Stomach (tissue), 9 donors: ENCODE results near the gene PRKCSH. TPM values are rescaled to one million over a fixed set of nuclear protein-coding genes. Genes with fewer than 3 reads are reported as not detected.

Experiments used
- DNase-seq, 2 donors: peaks; one replicate each; pipeline versions ENCODE4 v3.0.0 to v3.0.0-alpha.2; 2013 to 2019
- H3K27ac ChIP-seq, 5 donors: fragments of 200-600 bp in 4 of 5; sonication (generic) in 4 of 5; one replicate each; pipeline ENCODE4 v1.5.1; 2013 to 2019; ENCODE audit warnings: mild to moderate bottlenecking in 1 of 5, moderate library complexity in 1 of 5
- H3K27me3 ChIP-seq, 3 donors: fragments of 200-600 bp; sonication (generic); one replicate each; pipeline ENCODE4 v1.5.1; 2017 to 2019; ENCODE audit warnings: mixed run types in 1 of 3
- H3K36me3 ChIP-seq, 4 donors: fragments of 200-600 bp; sonication (generic); 1 replicate in 3 of 4; 2 replicates in 1 of 4; pipeline ENCODE4 v1.5.1; 2016 to 2019
- H3K4me1 ChIP-seq, 4 donors: fragments of 200-600 bp; sonication (generic); one replicate each; pipeline ENCODE4 v1.5.1; 2016 to 2019
- H3K4me3 ChIP-seq, 4 donors: fragments of 200-600 bp; sonication (generic) in 3 of 4; one replicate each; pipeline ENCODE4 v1.5.1; 2016 to 2019; ENCODE audit warnings: mild to moderate bottlenecking in 1 of 4
- H3K9me3 ChIP-seq, 4 donors: fragments of 200-600 bp; sonication (generic); one replicate each; pipeline ENCODE4 v1.5.1; 2016 to 2019
- EP300 ChIP-seq: sonication (generic); formaldehyde crosslinking; IDR thresholded peaks from one replicate; pipeline ENCODE4 v1.6.1; 2017; ENCODE audit warnings: antibody characterized with exemption
- POLR2A ChIP-seq, 4 donors: fragments of 450-650 bp; IDR thresholded peaks; one replicate each; pipeline ENCODE4 v1.6.1; 2016; ENCODE audit warnings: antibody characterized with exemption in 4 of 4, control low read depth in 2 of 4, mild to moderate bottlenecking in 1 of 4, moderate library complexity in 1 of 4
- POLR2AphosphoS5 ChIP-seq, 3 donors: sonication (generic); formaldehyde crosslinking; IDR thresholded peaks; one replicate each; pipeline ENCODE4 v1.6.1; 2016; ENCODE audit warnings: antibody characterized with exemption in 3 of 3
- WGBS, 5 donors: extraction: QIAGEN DNeasy Blood & Tissue Kit in 3 of 5; methylation state at CpG; one replicate each; pipeline versions ENCODE4 v1.1.5 to v1.1.7; 2013 to 2018; 5-methylcytosine and 5-hydroxymethylcytosine counted together
- intact Hi-C: fragments of 100-400 bp; cut with DNase I; formaldehyde crosslinking; loops from one replicate; pipeline ENCODE4 v1.15.1; 2023; ENCODE audit warnings: low total_unique reads
- polyA plus RNA-seq, 3 donors: library from polyadenylated mRNA; stranded (reverse); fragments of 200-250 nt; gene quantifications; one replicate each; pipeline ENCODE4 v1.2.3, GENCODE V29; 2013
- total RNA-seq, 5 donors: library from RNA; depleted of rRNA; stranded (reverse); fragments of >200 nt; gene quantifications; one replicate each; pipeline versions ENCODE4 v1.1.0 to v1.2.3, GENCODE V29; 2014 to 2016
- TF ChIP-seq, protein P1 (sequence below), 7 experiments: fragments of 450-650 bp in 4 of 7; fragments of 200-600 bp in 3 of 7; sonication (generic) in 3 of 7; IDR thresholded peaks; one replicate each; pipeline ENCODE4 v1.5.1; 2016 to 2019; ENCODE audit warnings: antibody characterized with exemption in 7 of 7, control low read depth in 2 of 7, mild to moderate bottlenecking in 1 of 7
- donor health status: healthy with polysubstance abuse.
- donor health status: Bipolar disorder and iron deficiency.
- donor health status: healthy.

The PRKCSH gene
- total and polyA plus RNA-seq, 8 donors: 30.3 to 221 (median 112) TPM

DNA sequence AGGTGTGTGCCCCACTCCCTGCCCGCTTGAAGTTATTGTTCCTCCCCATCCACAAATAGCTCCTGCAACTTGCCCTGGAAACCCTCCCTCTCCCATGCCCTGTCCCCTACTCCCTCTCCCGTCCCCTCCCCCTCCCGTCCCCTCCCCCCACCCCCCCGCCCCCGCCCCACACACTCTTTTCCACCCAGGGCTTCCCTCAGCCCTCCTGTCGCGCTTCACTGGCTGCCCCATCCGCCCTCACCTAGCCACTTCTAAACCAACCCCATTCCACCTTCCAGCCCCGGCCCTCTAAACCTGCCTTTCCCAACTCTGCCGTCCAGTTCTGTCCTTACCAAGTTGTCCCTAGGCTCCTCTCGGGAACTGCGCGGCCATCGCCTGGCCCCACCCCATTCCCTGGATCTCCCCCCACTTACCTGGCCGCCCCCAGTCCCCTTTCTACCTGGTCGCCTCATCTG lies 17.3 kb upstream of the PRKCSH start:
- H3K27ac ChIP-seq: peak overlapping the region; percentile 80 to 90 (median 84)
- WGBS, 5 donors: 4 to 21% (median 6%) methylated on average over 9 to 16 of the region's 16 CpGs
- H3K9me3 ChIP-seq: no peaks in the 10 kb centered on the region
- DNase-seq: no peak
- H3K36me3 ChIP-seq: no peaks in the 10 kb centered on the region
- peaks cover 36 to 53% (median 46%) of the 10 kb centered on the region in 4 donors for H3K4me1 ChIP-seq
- intact Hi-C loops: no loop called here
- H3K27me3 ChIP-seq: peaks cover 7 to 69% (median 27%) of the 10 kb centered on the region in 3 donors
- peak overlapping the region; percentile 49 to 75 (median 54) for H3K4me3 ChIP-seq
- no peak for TF ChIP-seq POLR2A (IDR thresholded peaks at IDR 0.05)
- no peak for TF ChIP-seq POLR2AphosphoS5 (IDR thresholded peaks at IDR 0.05)
- no peak for TF ChIP-seq EP300
- TF ChIP-seq, protein P1, sequence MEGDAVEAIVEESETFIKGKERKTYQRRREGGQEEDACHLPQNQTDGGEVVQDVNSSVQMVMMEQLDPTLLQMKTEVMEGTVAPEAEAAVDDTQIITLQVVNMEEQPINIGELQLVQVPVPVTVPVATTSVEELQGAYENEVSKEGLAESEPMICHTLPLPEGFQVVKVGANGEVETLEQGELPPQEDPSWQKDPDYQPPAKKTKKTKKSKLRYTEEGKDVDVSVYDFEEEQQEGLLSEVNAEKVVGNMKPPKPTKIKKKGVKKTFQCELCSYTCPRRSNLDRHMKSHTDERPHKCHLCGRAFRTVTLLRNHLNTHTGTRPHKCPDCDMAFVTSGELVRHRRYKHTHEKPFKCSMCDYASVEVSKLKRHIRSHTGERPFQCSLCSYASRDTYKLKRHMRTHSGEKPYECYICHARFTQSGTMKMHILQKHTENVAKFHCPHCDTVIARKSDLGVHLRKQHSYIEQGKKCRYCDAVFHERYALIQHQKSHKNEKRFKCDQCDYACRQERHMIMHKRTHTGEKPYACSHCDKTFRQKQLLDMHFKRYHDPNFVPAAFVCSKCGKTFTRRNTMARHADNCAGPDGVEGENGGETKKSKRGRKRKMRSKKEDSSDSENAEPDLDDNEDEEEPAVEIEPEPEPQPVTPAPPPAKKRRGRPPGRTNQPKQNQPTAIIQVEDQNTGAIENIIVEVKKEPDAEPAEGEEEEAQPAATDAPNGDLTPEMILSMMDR (IDR thresholded peaks at IDR 0.05): no peak

DNA sequence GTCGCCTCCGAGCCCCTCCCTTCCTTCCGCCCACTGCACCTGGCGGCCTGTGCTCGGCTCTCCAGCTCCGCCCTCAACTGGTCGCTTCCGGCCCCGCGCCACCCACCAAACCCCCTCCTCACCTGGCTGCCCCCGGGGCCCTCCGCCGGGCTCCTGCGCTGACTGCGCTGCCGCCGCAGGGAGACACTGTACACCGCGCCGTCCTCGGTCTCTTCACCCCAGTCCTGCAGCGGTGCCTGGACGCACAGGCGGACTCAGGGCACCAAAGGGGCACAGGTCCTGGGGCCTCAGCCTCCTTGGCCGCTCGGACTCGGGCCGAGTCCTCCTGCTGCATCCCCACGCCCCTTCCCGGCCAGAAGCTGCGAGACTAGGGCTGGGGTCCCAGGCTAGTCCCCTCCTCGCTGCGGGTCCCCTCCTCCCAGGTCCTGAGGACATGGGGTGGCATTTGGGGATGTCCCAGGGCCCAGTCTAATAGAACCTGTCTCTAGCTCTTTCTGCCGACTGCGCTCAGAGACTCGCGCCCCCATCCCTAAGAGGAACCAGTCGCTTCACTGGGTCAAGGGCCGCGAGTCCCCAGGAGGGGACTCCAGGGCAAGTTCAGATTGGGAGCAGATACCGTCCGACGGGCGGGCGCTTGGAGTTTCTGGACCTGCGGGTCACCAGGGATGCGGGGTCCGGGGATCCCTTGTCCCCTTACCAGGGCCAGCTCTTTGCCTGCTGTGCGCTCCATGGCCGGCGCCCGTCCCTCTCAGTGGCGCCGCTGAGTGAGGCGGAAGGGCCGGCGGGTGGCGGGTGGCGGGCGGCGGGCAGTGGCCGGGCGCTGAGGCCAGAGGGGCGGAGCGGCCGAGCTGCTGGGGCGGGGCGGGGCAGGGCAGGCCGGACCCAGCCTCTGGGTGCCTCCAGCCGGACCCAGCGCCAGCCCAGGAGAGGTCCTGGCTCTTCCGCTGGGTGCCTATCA lies 16.6 kb upstream of the PRKCSH start, which contains the start of gene RGL3:
Gene RGL3, minus strand, starts transcription at position 766 of the 958 bp plus-strand sequence. Its CDS starts 36 bp downstream, at position 730.
- TF ChIP-seq POLR2A (IDR thresholded peaks at IDR 0.05) (no peak), EP300 (no peak), POLR2AphosphoS5 (IDR thresholded peaks at IDR 0.05) (peak in 2 of 3 donors; percentile 16 to 68)
- TF ChIP-seq, protein P1 (IDR thresholded peaks at IDR 0.05): peak in 1 of 7 experiments; percentile 17
- Histone ChIP-seq H3K36me3 (no peaks in the 10 kb centered on the region), H3K27me3 (peaks cover 7 to 76% (median 34%) of the 10 kb centered on the region in 3 donors), H3K9me3 (no peaks in the 10 kb centered on the region), H3K4me3 (peak within 1 kb of the TSS; percentile 49 to 75 (median 54)), H3K4me1 (peaks cover 36 to 60% (median 47%) of the 10 kb centered on the region in 4 donors), H3K27ac (peak within 1 kb of the TSS; percentile 80 to 90 (median 84))
- intact Hi-C loops: no loop called here
- 1 to 4% (median 2%) methylated on average over 33 to 72 of the region's 72 CpGs for WGBS, 5 donors
- DNase-seq: peak; percentile 77 to 89

DNA sequence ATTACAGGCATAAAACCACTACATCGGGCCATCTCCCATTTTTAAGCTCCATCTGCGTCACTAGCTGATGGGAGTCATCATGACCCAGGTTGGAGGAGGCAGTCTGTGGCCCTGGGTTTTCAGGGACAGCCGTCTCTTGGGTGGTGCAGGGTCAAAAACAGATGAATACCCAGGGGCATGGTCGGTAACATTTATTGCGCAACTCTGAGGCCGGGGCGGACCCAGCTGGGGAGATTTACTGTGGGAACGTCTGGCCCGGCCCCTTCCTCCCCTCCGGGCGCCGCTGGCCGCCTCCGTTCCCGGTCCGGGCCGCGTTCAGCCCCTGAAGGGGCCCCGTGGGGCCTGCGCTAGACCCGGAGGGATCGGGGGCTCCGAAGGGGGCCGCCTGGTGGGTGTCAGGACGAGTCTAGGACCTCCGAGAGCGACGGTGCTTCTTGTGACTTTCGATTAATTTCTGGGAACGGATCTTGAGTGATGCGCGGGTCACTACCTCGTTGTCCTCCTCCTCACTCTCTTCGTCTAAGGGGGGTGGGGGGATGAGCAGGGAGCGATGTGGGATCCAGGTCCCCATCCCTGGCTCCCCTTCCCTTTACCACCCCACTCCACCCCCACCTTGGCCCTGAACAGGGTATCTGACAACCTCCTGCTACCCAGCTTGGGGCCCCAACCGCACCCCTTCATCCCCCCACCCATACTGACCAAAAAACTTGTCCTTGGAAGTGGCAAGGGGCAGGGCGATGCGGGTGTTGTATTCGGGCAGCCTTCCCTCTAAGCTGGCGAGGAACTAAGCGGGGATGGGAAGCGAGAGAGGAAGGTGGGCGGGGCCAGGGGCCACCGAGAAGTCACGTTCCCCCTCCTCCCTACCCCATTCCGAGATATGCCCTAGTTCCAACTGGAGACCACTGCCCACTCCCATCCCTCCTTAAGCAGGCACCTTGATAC lies 14.7 kb upstream of the PRKCSH start:
- H3K9me3 ChIP-seq: no peaks in the 10 kb centered on the region
- no peaks in the 10 kb centered on the region for H3K36me3 ChIP-seq
- H3K4me3 ChIP-seq: peak overlapping the region; percentile 31 to 49 (median 35)
- H3K27ac ChIP-seq: peak overlapping the region in 3 of 5 donors; percentile 10 to 74 (median 38)
- peaks cover 7 to 80% (median 37%) of the 10 kb centered on the region in 3 donors for H3K27me3 ChIP-seq
- peaks cover 36 to 63% (median 47%) of the 10 kb centered on the region in 4 donors for H3K4me1 ChIP-seq
- TF ChIP-seq EP300 (no peak), POLR2A (IDR thresholded peaks at IDR 0.05) (no peak), POLR2AphosphoS5 (IDR thresholded peaks at IDR 0.05) (no peak)
- TF ChIP-seq, protein P1 (IDR thresholded peaks at IDR 0.05): no peak
- intact Hi-C loops: no loop called here
- 9 to 15% (median 12%) methylated on average over 27 to 46 of the region's 46 CpGs for WGBS, 5 donors
- peak in 1 of 2 donors; percentile 68 for DNase-seq
